Sigmoid colon (tissue), 3 donors: ENCODE measurements around the gene EEF2.

ENCODE experiments used
- POLR2A ChIP-seq, 2 donors: fragments of 450-650 bp; IDR thresholded peaks; one replicate each; pipeline ENCODE4 v1.6.1; 2016; ENCODE audit warnings: antibody characterized with exemption in 2 of 2, mild to moderate bottlenecking in 2 of 2, moderate library complexity in 2 of 2
- TF ChIP-seq, protein P1 (sequence below), 4 experiments: fragments of 450-650 bp in 3 of 4; fragments of 200-600 bp in 1 of 4; IDR thresholded peaks; one replicate each; pipeline ENCODE4 v1.5.1; 2016 to 2019; ENCODE audit warnings: antibody characterized with exemption in 4 of 4, mild to moderate bottlenecking in 3 of 4, moderate library complexity in 2 of 4

DNA sequence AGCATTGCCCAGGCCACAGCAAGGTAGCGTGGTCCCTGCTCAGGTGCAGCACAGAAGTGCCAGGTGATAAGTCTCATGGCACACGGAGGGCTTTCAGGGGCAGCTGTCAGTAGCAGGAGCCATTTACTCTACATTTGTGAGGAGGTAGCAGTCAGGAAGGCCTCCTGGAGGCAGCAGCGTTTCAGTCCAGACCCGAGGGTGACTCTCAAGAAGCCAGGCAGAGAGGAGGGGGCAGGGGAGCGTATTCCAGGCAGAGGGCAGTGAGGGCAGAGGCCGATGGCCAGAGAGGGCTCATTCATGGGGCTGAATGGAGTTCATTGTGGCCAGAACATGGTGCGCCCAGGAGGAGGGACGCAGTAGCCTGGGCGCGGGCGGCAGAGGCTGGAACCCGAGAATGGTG is 31.2 kb upstream of the EEF2 start:
- TF ChIP-seq, protein P1, sequence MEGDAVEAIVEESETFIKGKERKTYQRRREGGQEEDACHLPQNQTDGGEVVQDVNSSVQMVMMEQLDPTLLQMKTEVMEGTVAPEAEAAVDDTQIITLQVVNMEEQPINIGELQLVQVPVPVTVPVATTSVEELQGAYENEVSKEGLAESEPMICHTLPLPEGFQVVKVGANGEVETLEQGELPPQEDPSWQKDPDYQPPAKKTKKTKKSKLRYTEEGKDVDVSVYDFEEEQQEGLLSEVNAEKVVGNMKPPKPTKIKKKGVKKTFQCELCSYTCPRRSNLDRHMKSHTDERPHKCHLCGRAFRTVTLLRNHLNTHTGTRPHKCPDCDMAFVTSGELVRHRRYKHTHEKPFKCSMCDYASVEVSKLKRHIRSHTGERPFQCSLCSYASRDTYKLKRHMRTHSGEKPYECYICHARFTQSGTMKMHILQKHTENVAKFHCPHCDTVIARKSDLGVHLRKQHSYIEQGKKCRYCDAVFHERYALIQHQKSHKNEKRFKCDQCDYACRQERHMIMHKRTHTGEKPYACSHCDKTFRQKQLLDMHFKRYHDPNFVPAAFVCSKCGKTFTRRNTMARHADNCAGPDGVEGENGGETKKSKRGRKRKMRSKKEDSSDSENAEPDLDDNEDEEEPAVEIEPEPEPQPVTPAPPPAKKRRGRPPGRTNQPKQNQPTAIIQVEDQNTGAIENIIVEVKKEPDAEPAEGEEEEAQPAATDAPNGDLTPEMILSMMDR (IDR thresholded peaks at IDR 0.05) = no peak
- no peak for TF ChIP-seq POLR2A (IDR thresholded peaks at IDR 0.05)
